ENCODE results near the gene NTMT2. TPM values are rescaled to one million over a fixed set of nuclear protein-coding genes. Genes with fewer than 3 reads are reported as not detected.

Gene NTMT2
- total RNA-seq, 1 donor from 2014 or later, result not detected

GRCh38 chr1:170155055-170155454 is 9.3 kb downstream of the NTMT2 start:
- H3K36me3 Mint-ChIP-seq (ENCODE audit: low read depth, unreplicated experiment), result no peaks in the 10 kb centered on the region
- no peak for DNase-seq (ENCODE audit: low spot score)
- H3K27me3 Mint-ChIP-seq (ENCODE audit: unreplicated experiment), result no peaks in the 10 kb centered on the region
- TF ChIP-seq, protein P1, sequence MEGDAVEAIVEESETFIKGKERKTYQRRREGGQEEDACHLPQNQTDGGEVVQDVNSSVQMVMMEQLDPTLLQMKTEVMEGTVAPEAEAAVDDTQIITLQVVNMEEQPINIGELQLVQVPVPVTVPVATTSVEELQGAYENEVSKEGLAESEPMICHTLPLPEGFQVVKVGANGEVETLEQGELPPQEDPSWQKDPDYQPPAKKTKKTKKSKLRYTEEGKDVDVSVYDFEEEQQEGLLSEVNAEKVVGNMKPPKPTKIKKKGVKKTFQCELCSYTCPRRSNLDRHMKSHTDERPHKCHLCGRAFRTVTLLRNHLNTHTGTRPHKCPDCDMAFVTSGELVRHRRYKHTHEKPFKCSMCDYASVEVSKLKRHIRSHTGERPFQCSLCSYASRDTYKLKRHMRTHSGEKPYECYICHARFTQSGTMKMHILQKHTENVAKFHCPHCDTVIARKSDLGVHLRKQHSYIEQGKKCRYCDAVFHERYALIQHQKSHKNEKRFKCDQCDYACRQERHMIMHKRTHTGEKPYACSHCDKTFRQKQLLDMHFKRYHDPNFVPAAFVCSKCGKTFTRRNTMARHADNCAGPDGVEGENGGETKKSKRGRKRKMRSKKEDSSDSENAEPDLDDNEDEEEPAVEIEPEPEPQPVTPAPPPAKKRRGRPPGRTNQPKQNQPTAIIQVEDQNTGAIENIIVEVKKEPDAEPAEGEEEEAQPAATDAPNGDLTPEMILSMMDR (IDR thresholded peaks at IDR 0.05; ENCODE audit: unreplicated experiment), result no peak
- no peaks in the 10 kb centered on the region for H3K9me3 Mint-ChIP-seq (ENCODE audit: unreplicated experiment)
- no peak overlapping the region for H3K4me3 Mint-ChIP-seq (ENCODE audit: unreplicated experiment)
- no peaks in the 10 kb centered on the region for H3K4me1 Mint-ChIP-seq (ENCODE audit: unreplicated experiment)
- H3K27ac Mint-ChIP-seq (ENCODE audit: unreplicated experiment), result peak overlapping the region; percentile 50

- Mint-ChIP-seq H3K4me1 (ENCODE audit: unreplicated experiment) (no peaks in the 10 kb centered on the region), H3K4me3 (ENCODE audit: unreplicated experiment) (no peak overlapping the region), H3K36me3 (ENCODE audit: low read depth, unreplicated experiment) (no peaks in the 10 kb centered on the region), H3K27ac (ENCODE audit: unreplicated experiment) (no peak overlapping the region), H3K9me3 (ENCODE audit: unreplicated experiment) (no peaks in the 10 kb centered on the region), H3K27me3 (ENCODE audit: unreplicated experiment) (no peaks in the 10 kb centered on the region)
- TF ChIP-seq, protein P1 (IDR thresholded peaks at IDR 0.05; ENCODE audit: unreplicated experiment), result no peak
- DNase-seq (ENCODE audit: low spot score), result no peak
These were observed 10.8 kb downstream of the NTMT2 start for GRCh38 chr1:170156594-170156993.

DNA sequence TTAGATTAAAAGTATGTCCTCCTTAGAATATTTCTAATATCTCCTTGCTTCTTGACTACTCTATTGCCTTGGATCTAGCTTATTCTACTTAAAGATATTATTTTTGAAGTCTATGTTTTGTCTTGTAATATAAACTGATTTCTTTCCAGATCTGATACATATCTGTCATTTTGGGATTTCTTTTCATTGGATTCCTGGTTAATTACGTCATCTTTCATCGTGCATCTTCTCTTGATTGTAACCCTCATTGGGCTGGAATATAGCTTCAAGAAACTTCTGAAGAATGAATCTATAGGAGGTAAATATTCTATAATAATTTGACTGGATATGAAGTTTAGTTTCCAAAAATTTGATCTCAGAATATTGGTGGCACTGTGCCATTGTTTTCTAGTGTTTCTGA is 12.1 kb downstream of the NTMT2 start:
- H3K27ac Mint-ChIP-seq (ENCODE audit: unreplicated experiment), result no peak overlapping the region
- no peaks in the 10 kb centered on the region for H3K4me1 Mint-ChIP-seq (ENCODE audit: unreplicated experiment)
- no peaks in the 10 kb centered on the region for H3K9me3 Mint-ChIP-seq (ENCODE audit: unreplicated experiment)
- no peak for DNase-seq (ENCODE audit: low spot score)
- no peaks in the 10 kb centered on the region for H3K27me3 Mint-ChIP-seq (ENCODE audit: unreplicated experiment)
- TF ChIP-seq, protein P1 (IDR thresholded peaks at IDR 0.05; ENCODE audit: unreplicated experiment), result no peak
- no peak overlapping the region for H3K4me3 Mint-ChIP-seq (ENCODE audit: unreplicated experiment)
- no peaks in the 10 kb centered on the region for H3K36me3 Mint-ChIP-seq (ENCODE audit: low read depth, unreplicated experiment)

DNA sequence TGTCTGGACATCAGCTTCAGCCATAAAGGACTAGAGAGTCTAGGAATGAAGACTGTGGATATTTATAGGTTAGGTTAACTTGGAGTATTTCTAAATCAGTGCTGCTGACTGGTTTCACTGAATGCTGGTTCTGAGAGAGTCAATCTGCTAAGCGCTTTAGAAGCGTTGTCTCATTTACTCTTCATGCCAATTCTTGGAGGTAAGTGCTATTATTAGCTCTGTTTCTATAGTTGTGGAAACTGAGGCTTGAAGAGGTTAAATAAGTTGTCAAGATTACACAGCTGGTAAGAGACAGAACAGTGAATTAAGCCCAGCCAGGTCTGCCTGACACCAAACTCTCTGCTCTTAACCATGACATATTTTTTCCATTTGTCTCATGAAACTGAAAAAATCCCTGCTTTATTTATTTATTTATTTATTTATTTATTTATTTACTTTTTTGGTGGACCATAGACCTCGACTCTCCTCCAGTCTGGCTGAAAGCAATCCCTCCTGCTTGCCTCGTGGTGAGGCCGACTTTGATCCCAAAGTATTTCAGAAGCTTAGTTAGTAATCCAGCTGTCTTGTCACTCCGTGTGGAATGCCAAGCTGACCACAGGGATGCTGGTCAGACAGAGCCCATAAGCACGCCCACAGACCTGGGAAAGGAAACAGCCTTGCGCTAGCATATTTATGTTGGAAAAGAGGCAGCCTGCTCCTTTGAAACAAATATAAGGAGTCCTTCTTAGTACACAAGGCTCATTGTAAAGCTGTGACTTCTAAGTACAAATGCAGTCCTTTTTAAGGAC is 16.9 kb downstream of the NTMT2 start:
- Mint-ChIP-seq H3K36me3 (ENCODE audit: low read depth, unreplicated experiment) (no peaks in the 10 kb centered on the region), H3K27me3 (ENCODE audit: unreplicated experiment) (no peaks in the 10 kb centered on the region), H3K4me1 (ENCODE audit: unreplicated experiment) (no peaks in the 10 kb centered on the region), H3K4me3 (ENCODE audit: unreplicated experiment) (no peak overlapping the region), H3K27ac (ENCODE audit: unreplicated experiment) (no peak overlapping the region), H3K9me3 (ENCODE audit: unreplicated experiment) (no peaks in the 10 kb centered on the region)
- DNase-seq (ENCODE audit: low spot score), result peak; percentile 4
- TF ChIP-seq, protein P1 (IDR thresholded peaks at IDR 0.05; ENCODE audit: unreplicated experiment), result no peak

DNA sequence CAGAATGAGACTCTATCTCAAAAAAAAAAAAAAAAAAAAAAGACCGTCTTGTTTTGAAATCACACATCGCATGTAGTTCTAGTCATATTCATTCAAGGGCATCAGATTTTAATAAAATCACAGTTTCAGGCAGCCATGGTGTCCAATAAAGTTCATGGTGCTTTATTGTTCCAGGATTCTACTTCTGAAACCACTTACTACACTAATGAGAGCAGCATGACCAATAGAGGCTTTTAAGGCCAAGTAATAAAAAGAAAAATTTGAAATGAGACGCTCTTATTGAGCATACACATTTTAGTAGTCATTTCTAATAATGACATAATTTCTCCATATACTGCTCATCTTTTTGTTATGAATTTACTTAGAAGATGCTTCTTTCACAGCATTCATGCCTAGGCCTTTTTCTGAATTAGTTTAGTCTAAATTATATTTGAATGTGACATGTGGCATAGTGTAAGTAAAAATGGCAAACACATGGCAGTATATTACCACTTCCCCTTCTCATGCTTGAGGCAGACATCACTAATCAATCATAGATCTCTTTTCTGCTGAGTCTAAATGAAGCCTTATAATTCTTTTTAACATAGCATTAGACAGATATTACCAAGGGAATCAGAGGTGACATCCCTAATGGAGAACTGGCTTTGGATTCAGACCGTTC is 18.5 kb downstream of the NTMT2 start:
- Mint-ChIP-seq H3K27me3 (ENCODE audit: unreplicated experiment) (no peaks in the 10 kb centered on the region), H3K4me3 (ENCODE audit: unreplicated experiment) (no peak overlapping the region), H3K9me3 (ENCODE audit: unreplicated experiment) (no peaks in the 10 kb centered on the region), H3K4me1 (ENCODE audit: unreplicated experiment) (no peaks in the 10 kb centered on the region), H3K36me3 (ENCODE audit: low read depth, unreplicated experiment) (no peaks in the 10 kb centered on the region), H3K27ac (ENCODE audit: unreplicated experiment) (no peak overlapping the region)
- no peak for DNase-seq (ENCODE audit: low spot score)
- TF ChIP-seq, protein P1 (IDR thresholded peaks at IDR 0.05; ENCODE audit: unreplicated experiment), result no peak
